Measurements from ENCODE around the gene BFSP2.
"Not testable (repeated sequence)": the region's sequence is repeated elsewhere in the genome, so short reads cannot be mapped to it uniquely, and the experiment has no call there.

Gene BFSP2

GRCh38 chr3:133512416-133513089 lies 112.7 kb downstream of the BFSP2 start:
- no peak overlapping the region for H3K9ac ChIP-seq (ENCODE audit: low read length)
- H3K9me3 ChIP-seq (ENCODE audit: insufficient read depth, low read length): no peaks in the 10 kb centered on the region
- no peaks in the 10 kb centered on the region for H3K4me1 ChIP-seq (ENCODE audit: low read length)
- H3K4me3 ChIP-seq (ENCODE audit: low read length): no peak overlapping the region
- no peak overlapping the region for H3K4me2 ChIP-seq (ENCODE audit: low read length)
- H4K20me1 ChIP-seq (ENCODE audit: insufficient read depth, low read length): no peaks in the 10 kb centered on the region
- no peaks in the 10 kb centered on the region for H3K27me3 ChIP-seq (ENCODE audit: low read depth, low read length)
- no peak overlapping the region for H3K27ac ChIP-seq (ENCODE audit: low read length)
- no peak for TF ChIP-seq EZH2phosphoT487 (IDR thresholded peaks at IDR 0.05; ENCODE audit: low read depth)
- TF ChIP-seq, protein P1, sequence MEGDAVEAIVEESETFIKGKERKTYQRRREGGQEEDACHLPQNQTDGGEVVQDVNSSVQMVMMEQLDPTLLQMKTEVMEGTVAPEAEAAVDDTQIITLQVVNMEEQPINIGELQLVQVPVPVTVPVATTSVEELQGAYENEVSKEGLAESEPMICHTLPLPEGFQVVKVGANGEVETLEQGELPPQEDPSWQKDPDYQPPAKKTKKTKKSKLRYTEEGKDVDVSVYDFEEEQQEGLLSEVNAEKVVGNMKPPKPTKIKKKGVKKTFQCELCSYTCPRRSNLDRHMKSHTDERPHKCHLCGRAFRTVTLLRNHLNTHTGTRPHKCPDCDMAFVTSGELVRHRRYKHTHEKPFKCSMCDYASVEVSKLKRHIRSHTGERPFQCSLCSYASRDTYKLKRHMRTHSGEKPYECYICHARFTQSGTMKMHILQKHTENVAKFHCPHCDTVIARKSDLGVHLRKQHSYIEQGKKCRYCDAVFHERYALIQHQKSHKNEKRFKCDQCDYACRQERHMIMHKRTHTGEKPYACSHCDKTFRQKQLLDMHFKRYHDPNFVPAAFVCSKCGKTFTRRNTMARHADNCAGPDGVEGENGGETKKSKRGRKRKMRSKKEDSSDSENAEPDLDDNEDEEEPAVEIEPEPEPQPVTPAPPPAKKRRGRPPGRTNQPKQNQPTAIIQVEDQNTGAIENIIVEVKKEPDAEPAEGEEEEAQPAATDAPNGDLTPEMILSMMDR (IDR thresholded peaks at IDR 0.05; ENCODE audit: low read depth, low read length): no peak
- H2AFZ ChIP-seq (ENCODE audit: low read depth, low read length): no peak overlapping the region
- H3K79me2 ChIP-seq (ENCODE audit: low read length): no peaks in the 10 kb centered on the region
- H3K36me3 ChIP-seq (replicated peaks; ENCODE audit: low read depth, low read length): no peaks in the 10 kb centered on the region

DNA sequence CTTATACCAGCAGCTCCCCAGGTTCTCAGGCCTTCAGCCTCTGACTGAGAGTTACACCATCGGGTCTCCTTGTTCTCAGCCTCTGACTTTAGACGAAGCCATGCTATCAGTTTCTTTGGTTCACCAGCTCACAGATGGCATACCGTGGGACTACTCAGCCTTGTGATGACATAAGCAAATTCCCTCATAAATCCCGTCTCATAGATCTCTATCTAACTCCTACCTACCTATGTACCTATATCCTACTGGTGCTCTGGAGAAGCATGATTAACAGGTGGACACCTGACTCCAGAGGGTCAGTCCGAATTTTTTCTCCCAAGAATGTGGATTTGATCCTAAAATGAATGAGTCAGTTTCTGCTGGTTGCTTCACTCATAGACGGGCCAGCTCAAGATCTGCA lies 114.6 kb downstream of the BFSP2 start:
- H3K36me3 ChIP-seq (replicated peaks; ENCODE audit: low read depth, low read length): no peaks in the 10 kb centered on the region
- no peak for TF ChIP-seq EZH2phosphoT487 (IDR thresholded peaks at IDR 0.05; ENCODE audit: low read depth)
- TF ChIP-seq, protein P1 (IDR thresholded peaks at IDR 0.05; ENCODE audit: low read depth, low read length): no peak
- no peaks in the 10 kb centered on the region for H3K27me3 ChIP-seq (ENCODE audit: low read depth, low read length)
- no peak overlapping the region for H3K4me2 ChIP-seq (ENCODE audit: low read length)
- no peak overlapping the region for H3K4me3 ChIP-seq (ENCODE audit: low read length)
- no peak overlapping the region for H2AFZ ChIP-seq (ENCODE audit: low read depth, low read length)
- no peaks in the 10 kb centered on the region for H3K79me2 ChIP-seq (ENCODE audit: low read length)
- H3K27ac ChIP-seq (ENCODE audit: low read length): no peak overlapping the region
- H3K9ac ChIP-seq (ENCODE audit: low read length): no peak overlapping the region
- H3K4me1 ChIP-seq (ENCODE audit: low read length): no peaks in the 10 kb centered on the region
- H3K9me3 ChIP-seq (ENCODE audit: insufficient read depth, low read length): no peaks in the 10 kb centered on the region
- H4K20me1 ChIP-seq (ENCODE audit: insufficient read depth, low read length): no peaks in the 10 kb centered on the region

DNA sequence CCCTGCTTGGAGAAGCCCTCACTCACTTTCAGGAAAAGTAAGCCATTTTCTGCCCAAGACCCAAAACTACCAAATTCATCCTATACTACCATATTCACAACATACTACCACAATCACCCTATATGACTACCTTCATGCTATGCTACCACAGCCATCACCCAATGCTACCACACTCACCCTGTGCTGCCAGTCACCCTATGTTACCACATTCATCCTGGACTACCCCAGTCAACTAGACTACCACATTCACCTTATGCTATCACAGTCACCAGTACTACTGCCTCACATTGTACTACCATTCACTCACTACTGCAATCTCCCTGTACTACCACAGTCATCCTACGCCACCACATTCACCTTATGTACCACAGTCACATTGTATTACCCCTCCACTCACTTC lies 115.3 kb downstream of the BFSP2 start:
- H3K36me3 ChIP-seq (replicated peaks; ENCODE audit: low read depth, low read length): no peaks in the 10 kb centered on the region
- H3K27me3 ChIP-seq (ENCODE audit: low read depth, low read length): no peaks in the 10 kb centered on the region
- H4K20me1 ChIP-seq (ENCODE audit: insufficient read depth, low read length): no peaks in the 10 kb centered on the region
- no peaks in the 10 kb centered on the region for H3K4me1 ChIP-seq (ENCODE audit: low read length)
- TF ChIP-seq, protein P1 (IDR thresholded peaks at IDR 0.05; ENCODE audit: low read depth, low read length): no peak
- no peak overlapping the region for H3K4me2 ChIP-seq (ENCODE audit: low read length)
- no peaks in the 10 kb centered on the region for H3K9me3 ChIP-seq (ENCODE audit: insufficient read depth, low read length)
- H3K79me2 ChIP-seq (ENCODE audit: low read length): no peaks in the 10 kb centered on the region
- no peak overlapping the region for H3K4me3 ChIP-seq (ENCODE audit: low read length)
- H3K27ac ChIP-seq (ENCODE audit: low read length): no peak overlapping the region
- no peak overlapping the region for H2AFZ ChIP-seq (ENCODE audit: low read depth, low read length)
- no peak overlapping the region for H3K9ac ChIP-seq (ENCODE audit: low read length)

DNA sequence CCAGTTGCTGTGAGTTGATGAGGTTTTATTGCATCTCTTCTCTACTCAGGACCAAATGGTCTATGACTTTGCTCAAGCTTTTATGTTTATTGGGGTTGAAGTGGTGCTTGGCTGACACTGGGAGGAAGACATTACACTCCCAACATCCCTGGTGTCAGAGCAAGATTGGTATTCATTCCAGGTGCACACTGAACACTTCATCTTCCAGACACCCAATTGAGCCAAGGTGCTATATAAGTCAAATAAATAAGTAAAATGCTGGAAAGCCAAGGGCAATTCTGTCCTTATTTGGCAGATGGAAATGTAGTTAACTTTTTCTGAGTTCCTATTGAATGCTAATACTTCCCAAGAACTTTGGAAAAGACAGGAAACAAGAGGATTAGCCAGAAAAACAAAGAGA lies 120.4 kb downstream of the BFSP2 start:
- TF ChIP-seq, protein P1 (IDR thresholded peaks at IDR 0.05; ENCODE audit: low read depth, low read length): no peak
- no peak for TF ChIP-seq EZH2phosphoT487 (IDR thresholded peaks at IDR 0.05; ENCODE audit: low read depth)
- no peak overlapping the region for H3K27ac ChIP-seq (ENCODE audit: low read length)
- H3K9me3 ChIP-seq (ENCODE audit: insufficient read depth, low read length): no peaks in the 10 kb centered on the region
- H3K4me2 ChIP-seq (ENCODE audit: low read length): no peak overlapping the region
- H3K79me2 ChIP-seq (ENCODE audit: low read length): no peaks in the 10 kb centered on the region
- no peak overlapping the region for H2AFZ ChIP-seq (ENCODE audit: low read depth, low read length)
- peaks cover 27% of the 10 kb centered on the region for H3K4me1 ChIP-seq (ENCODE audit: low read length)
- no peak overlapping the region for H3K9ac ChIP-seq (ENCODE audit: low read length)
- H3K27me3 ChIP-seq (ENCODE audit: low read depth, low read length): no peaks in the 10 kb centered on the region
- H3K4me3 ChIP-seq (ENCODE audit: low read length): no peak overlapping the region
- H4K20me1 ChIP-seq (ENCODE audit: insufficient read depth, low read length): no peaks in the 10 kb centered on the region
- no peaks in the 10 kb centered on the region for H3K36me3 ChIP-seq (replicated peaks; ENCODE audit: low read depth, low read length)

DNA sequence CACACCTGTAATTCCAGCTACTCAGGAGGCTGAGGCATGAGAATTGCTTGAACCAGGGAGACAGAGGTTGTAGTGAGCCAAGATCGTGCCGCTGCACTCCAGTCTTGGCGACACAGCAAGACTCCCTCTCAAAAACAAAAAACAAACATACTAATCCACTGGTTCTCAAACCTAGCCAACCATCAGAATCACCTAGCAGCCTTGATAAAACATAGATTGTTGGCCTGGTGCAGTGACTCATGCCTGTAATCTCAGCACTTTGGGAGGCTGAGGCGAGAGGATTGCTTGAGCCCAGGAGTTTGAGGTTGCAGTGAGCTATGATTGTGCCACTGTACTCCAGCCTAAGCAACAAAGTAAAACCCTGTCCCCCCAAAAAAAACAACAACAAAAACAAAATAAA lies 121.1 kb downstream of the BFSP2 start:
- not testable (repeated sequence) for H3K79me2 ChIP-seq (ENCODE audit: low read length); H3K4me3 ChIP-seq (ENCODE audit: low read length); H3K9me3 ChIP-seq (ENCODE audit: insufficient read depth, low read length); H3K27ac ChIP-seq (ENCODE audit: low read length); H3K9ac ChIP-seq (ENCODE audit: low read length); H2AFZ ChIP-seq (ENCODE audit: low read depth, low read length); H3K27me3 ChIP-seq (ENCODE audit: low read depth, low read length); H4K20me1 ChIP-seq (ENCODE audit: insufficient read depth, low read length); H3K36me3 ChIP-seq (replicated peaks; ENCODE audit: low read depth, low read length); H3K4me2 ChIP-seq (ENCODE audit: low read length)
- H3K4me1 ChIP-seq (ENCODE audit: low read length): peaks cover 32% of the 10 kb centered on the region

All from OCI-LY3 (cell line).